Measurements from ENCODE around the gene CBX4.

DNA sequence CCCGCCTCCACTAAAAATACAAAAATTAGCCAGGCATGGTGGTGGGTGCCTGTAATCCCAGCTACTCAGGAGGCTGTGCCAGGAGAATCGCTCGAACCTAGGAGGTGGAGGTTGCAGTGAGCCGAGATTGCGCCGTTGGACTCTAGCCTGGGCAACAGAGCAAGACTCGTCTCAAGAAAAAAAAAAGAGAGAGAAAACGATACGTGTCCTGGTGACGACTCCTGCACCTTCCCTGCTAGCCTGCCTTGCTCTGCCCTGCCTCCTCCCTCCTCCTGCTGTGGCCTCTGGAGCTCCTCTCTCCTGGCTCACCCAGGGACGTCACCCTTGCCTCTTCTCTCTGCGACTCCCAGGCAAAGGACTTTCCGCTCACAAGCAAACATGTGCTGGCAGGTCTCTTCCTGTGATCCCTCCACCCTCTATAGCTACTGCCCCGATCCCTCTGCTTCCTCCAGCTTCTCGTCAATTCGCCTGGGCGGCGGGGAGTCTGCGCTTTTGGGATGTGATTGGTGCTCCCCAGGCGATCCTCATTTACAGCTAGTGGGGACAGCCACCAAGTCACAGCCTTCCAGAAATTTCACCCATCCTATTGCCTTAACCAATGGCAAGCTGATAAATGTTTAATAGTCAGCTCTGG, 25.5 kb upstream of the CBX4 start:
- no peak for TF ChIP-seq DPF2 (IDR thresholded peaks at IDR 0.05)
- TF ChIP-seq ZNF274 (IDR thresholded peaks at IDR 0.05; ENCODE audit: insufficient read depth, insufficient read length): no peak
- TF ChIP-seq, protein P1, sequence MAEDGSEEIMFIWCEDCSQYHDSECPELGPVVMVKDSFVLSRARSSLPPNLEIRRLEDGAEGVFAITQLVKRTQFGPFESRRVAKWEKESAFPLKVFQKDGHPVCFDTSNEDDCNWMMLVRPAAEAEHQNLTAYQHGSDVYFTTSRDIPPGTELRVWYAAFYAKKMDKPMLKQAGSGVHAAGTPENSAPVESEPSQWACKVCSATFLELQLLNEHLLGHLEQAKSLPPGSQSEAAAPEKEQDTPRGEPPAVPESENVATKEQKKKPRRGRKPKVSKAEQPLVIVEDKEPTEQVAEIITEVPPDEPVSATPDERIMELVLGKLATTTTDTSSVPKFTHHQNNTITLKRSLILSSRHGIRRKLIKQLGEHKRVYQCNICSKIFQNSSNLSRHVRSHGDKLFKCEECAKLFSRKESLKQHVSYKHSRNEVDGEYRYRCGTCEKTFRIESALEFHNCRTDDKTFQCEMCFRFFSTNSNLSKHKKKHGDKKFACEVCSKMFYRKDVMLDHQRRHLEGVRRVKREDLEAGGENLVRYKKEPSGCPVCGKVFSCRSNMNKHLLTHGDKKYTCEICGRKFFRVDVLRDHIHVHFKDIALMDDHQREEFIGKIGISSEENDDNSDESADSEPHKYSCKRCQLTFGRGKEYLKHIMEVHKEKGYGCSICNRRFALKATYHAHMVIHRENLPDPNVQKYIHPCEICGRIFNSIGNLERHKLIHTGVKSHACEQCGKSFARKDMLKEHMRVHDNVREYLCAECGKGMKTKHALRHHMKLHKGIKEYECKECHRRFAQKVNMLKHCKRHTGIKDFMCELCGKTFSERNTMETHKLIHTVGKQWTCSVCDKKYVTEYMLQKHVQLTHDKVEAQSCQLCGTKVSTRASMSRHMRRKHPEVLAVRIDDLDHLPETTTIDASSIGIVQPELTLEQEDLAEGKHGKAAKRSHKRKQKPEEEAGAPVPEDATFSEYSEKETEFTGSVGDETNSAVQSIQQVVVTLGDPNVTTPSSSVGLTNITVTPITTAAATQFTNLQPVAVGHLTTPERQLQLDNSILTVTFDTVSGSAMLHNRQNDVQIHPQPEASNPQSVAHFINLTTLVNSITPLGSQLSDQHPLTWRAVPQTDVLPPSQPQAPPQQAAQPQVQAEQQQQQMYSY (CRISPR knock-in tag; IDR thresholded peaks at IDR 0.05): no peak
- no peak for TF ChIP-seq TAF1 (IDR thresholded peaks at IDR 0.05; ENCODE audit: borderline replicate concordance, low read depth, low read length)
- TF ChIP-seq, protein P2, sequence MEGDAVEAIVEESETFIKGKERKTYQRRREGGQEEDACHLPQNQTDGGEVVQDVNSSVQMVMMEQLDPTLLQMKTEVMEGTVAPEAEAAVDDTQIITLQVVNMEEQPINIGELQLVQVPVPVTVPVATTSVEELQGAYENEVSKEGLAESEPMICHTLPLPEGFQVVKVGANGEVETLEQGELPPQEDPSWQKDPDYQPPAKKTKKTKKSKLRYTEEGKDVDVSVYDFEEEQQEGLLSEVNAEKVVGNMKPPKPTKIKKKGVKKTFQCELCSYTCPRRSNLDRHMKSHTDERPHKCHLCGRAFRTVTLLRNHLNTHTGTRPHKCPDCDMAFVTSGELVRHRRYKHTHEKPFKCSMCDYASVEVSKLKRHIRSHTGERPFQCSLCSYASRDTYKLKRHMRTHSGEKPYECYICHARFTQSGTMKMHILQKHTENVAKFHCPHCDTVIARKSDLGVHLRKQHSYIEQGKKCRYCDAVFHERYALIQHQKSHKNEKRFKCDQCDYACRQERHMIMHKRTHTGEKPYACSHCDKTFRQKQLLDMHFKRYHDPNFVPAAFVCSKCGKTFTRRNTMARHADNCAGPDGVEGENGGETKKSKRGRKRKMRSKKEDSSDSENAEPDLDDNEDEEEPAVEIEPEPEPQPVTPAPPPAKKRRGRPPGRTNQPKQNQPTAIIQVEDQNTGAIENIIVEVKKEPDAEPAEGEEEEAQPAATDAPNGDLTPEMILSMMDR (IDR thresholded peaks at IDR 0.05 in 2 of 3, conservative IDR thresholded peaks at IDR 0.05 in 1 of 3; ENCODE audit: control insufficient read depth in 2 of 3, extremely low read depth in 1 of 3, insufficient read depth in 1 of 3, low read depth in 3 of 3, low read length in 3 of 3): no peak
- TF ChIP-seq, protein P3, sequence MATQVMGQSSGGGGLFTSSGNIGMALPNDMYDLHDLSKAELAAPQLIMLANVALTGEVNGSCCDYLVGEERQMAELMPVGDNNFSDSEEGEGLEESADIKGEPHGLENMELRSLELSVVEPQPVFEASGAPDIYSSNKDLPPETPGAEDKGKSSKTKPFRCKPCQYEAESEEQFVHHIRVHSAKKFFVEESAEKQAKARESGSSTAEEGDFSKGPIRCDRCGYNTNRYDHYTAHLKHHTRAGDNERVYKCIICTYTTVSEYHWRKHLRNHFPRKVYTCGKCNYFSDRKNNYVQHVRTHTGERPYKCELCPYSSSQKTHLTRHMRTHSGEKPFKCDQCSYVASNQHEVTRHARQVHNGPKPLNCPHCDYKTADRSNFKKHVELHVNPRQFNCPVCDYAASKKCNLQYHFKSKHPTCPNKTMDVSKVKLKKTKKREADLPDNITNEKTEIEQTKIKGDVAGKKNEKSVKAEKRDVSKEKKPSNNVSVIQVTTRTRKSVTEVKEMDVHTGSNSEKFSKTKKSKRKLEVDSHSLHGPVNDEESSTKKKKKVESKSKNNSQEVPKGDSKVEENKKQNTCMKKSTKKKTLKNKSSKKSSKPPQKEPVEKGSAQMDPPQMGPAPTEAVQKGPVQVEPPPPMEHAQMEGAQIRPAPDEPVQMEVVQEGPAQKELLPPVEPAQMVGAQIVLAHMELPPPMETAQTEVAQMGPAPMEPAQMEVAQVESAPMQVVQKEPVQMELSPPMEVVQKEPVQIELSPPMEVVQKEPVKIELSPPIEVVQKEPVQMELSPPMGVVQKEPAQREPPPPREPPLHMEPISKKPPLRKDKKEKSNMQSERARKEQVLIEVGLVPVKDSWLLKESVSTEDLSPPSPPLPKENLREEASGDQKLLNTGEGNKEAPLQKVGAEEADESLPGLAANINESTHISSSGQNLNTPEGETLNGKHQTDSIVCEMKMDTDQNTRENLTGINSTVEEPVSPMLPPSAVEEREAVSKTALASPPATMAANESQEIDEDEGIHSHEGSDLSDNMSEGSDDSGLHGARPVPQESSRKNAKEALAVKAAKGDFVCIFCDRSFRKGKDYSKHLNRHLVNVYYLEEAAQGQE (IDR thresholded peaks at IDR 0.05; ENCODE audit: low read depth, low read length): no peak
- no peak for TF ChIP-seq JUNB (IDR thresholded peaks at IDR 0.05)
- TF ChIP-seq, protein P4, sequence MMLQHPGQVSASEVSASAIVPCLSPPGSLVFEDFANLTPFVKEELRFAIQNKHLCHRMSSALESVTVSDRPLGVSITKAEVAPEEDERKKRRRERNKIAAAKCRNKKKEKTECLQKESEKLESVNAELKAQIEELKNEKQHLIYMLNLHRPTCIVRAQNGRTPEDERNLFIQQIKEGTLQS (IDR thresholded peaks at IDR 0.05; ENCODE audit: borderline replicate concordance, extremely low read depth, low read depth, low read length): no peak
- TF ChIP-seq IKZF1 (conservative IDR thresholded peaks at IDR 0.05): no peak
- no peak for TF ChIP-seq YY1 (IDR thresholded peaks at IDR 0.05; ENCODE audit: low read depth, low read length)
- TF ChIP-seq, protein P5, sequence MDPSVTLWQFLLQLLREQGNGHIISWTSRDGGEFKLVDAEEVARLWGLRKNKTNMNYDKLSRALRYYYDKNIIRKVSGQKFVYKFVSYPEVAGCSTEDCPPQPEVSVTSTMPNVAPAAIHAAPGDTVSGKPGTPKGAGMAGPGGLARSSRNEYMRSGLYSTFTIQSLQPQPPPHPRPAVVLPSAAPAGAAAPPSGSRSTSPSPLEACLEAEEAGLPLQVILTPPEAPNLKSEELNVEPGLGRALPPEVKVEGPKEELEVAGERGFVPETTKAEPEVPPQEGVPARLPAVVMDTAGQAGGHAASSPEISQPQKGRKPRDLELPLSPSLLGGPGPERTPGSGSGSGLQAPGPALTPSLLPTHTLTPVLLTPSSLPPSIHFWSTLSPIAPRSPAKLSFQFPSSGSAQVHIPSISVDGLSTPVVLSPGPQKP (IDR thresholded peaks at IDR 0.05; ENCODE audit: low read depth, low read length): no peak
- no peak for TF ChIP-seq JUND (IDR thresholded peaks at IDR 0.05; ENCODE audit: low read depth, low read length)
- no peak for TF ChIP-seq HDAC2 (IDR thresholded peaks at IDR 0.05)
- no peak for TF ChIP-seq POLR2AphosphoS2 (IDR thresholded peaks at IDR 0.05; ENCODE audit: low read depth, low read length)
